ENCODE data around the gene NRG2. TPM values are rescaled to one million over a fixed set of nuclear protein-coding genes. Genes with fewer than 3 reads are reported as not detected.

The NRG2 gene
- total and polyA plus RNA-seq, 2 donors (not counting 3 experiments of a cell fraction or from before 2014, with no cell fraction given), result 0.26 to 0.42 TPM

GRCh38 chr5:139895647-139896046 is 147.5 kb downstream of the NRG2 start:
- no peaks in the 10 kb centered on the region for H3K79me2 ChIP-seq (ENCODE audit: control insufficient read depth, insufficient read depth, low read length)
- CTCF ChIA-PET, result interaction anchor here (1.0 kb wide), 1 partner anchor 73 kb away, joined by 3 read pairs; no protein-coding TSS in a partner anchor

More at GRCh38 chr5:139895647-139896046, 147.5 kb downstream of the NRG2 start:
- Histone ChIP-seq H3K4me3 (replicated peaks in 1 of 3; ENCODE audit: insufficient read depth in 1 of 3, low read depth in 1 of 3, low read length in 3 of 3) (no peak overlapping the region), H3K27ac (ENCODE audit: insufficient read depth, low read depth, low read length) (no peak overlapping the region), H3K4me2 (ENCODE audit: insufficient read depth, low read length) (no peak overlapping the region), H3K9me1 (replicated peaks; ENCODE audit: control insufficient read depth, extremely low read depth, insufficient read depth, low read length) (no peaks in the 10 kb centered on the region), H4K20me1 (replicated peaks; ENCODE audit: control insufficient read depth, extremely low read depth, insufficient read depth, low read length) (no peaks in the 10 kb centered on the region), H3K9ac (replicated peaks; ENCODE audit: extremely low read depth, insufficient read depth, low read length) (no peak overlapping the region), H3K9me3 (replicated peaks; ENCODE audit: control insufficient read depth, insufficient read depth, low read length) (no peaks in the 10 kb centered on the region), H3K27me3 (ENCODE audit: control insufficient read depth in 2 of 2, insufficient read depth in 2 of 2, low read length in 2 of 2) (peaks cover 21 to 25% of the 10 kb centered on the region in 2 experiments), H3K36me3 (ENCODE audit: control insufficient read depth in 2 of 2, extremely low read depth in 1 of 2, insufficient read depth in 2 of 2, low read length in 2 of 2) (no peaks in the 10 kb centered on the region), H3K4me1 (ENCODE audit: control insufficient read depth, extremely low read depth, insufficient read depth, low read length) (no peaks in the 10 kb centered on the region), H2AFZ (ENCODE audit: low read depth, low read length) (no peak overlapping the region)
- POLR2A ChIA-PET, result no interaction called here
- TF ChIP-seq POLR2AphosphoS5 (IDR thresholded peaks at IDR 0.05; ENCODE audit: insufficient read depth, low read depth, low read length) (no peak), GATA2 (IDR thresholded peaks at IDR 0.05; ENCODE audit: insufficient read depth, insufficient read length, low read depth, low read length) (no peak), MYC (IDR thresholded peaks at IDR 0.05; ENCODE audit: low read depth, low read length) (no peak), POLR2A (IDR thresholded peaks at IDR 0.05; ENCODE audit: low read depth, low read length) (no peak), EZH2 (IDR thresholded peaks at IDR 0.05; ENCODE audit: borderline replicate concordance, low read depth, low read length, severe bottlenecking) (no peak), JUN (IDR thresholded peaks at IDR 0.05; ENCODE audit: borderline replicate concordance, insufficient read depth, insufficient read length, low read depth) (no peak), FOS (IDR thresholded peaks at IDR 0.05; ENCODE audit: borderline replicate concordance, insufficient read depth, low read length) (no peak)
- TF ChIP-seq, protein P1, sequence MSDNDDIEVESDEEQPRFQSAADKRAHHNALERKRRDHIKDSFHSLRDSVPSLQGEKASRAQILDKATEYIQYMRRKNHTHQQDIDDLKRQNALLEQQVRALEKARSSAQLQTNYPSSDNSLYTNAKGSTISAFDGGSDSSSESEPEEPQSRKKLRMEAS (IDR thresholded peaks at IDR 0.05; ENCODE audit: insufficient read depth, insufficient read length), result no peak
- TF ChIP-seq, protein P2, sequence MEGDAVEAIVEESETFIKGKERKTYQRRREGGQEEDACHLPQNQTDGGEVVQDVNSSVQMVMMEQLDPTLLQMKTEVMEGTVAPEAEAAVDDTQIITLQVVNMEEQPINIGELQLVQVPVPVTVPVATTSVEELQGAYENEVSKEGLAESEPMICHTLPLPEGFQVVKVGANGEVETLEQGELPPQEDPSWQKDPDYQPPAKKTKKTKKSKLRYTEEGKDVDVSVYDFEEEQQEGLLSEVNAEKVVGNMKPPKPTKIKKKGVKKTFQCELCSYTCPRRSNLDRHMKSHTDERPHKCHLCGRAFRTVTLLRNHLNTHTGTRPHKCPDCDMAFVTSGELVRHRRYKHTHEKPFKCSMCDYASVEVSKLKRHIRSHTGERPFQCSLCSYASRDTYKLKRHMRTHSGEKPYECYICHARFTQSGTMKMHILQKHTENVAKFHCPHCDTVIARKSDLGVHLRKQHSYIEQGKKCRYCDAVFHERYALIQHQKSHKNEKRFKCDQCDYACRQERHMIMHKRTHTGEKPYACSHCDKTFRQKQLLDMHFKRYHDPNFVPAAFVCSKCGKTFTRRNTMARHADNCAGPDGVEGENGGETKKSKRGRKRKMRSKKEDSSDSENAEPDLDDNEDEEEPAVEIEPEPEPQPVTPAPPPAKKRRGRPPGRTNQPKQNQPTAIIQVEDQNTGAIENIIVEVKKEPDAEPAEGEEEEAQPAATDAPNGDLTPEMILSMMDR (IDR thresholded peaks at IDR 0.05; ENCODE audit: extremely low read depth in 1 of 2, insufficient read depth in 1 of 2, low read depth in 1 of 2, low read length in 2 of 2), result no peak
- BruUV-seq (replicated peaks), result no TSS peak
- intact Hi-C loops (cut with micrococcal nuclease) (no loop called here), dilution Hi-C loops (cut with MboI; ENCODE audit: extremely low pct_ligation_motif_present, low sequenced_read_pairs) (no loop called here)
- FAIRE-seq (no peak), DNase-seq (ENCODE audit: low read depth, low spot score) (no peak)

Data from endothelial cell of umbilical vein (primary cell).